Activated CD4-positive, CD25-positive, alpha-beta regulatory T cell (primary cell): ENCODE results near the gene DLX1.
"Not testable (repeated sequence)": the region's sequence is repeated elsewhere in the genome, so short reads cannot be mapped to it uniquely, and the experiment has no call there.

Experiments used
- DNase-seq, 4 experiments: peaks; one replicate each; lab custom pipeline; 2025; lab: John Stamatoyannopoulos, UW

Gene DLX1

GRCh38 chr2:172114579-172114978, 29.3 kb downstream of the DLX1 start:
- DNase-seq, result no peak

DNA sequence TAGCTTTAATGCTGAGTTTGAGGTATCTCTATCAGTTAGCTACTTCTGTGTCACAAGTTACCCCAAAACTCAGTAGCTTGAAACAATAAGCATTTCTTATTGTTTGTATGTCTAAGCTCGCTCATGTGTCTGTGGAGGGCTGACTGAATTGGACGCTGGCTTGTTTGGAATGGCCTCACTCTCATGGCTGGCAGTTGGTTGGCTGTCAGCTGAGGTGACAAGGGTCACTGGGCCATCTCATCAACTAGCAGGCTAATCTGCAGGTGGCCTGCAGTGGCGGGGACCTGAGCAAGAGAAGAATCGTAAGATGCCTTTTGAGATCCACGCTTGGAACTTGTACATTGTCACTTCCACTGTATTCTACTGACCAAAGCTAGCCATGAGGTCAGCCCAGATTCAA, 30.8 kb downstream of the DLX1 start:
- no peak for DNase-seq

DNA sequence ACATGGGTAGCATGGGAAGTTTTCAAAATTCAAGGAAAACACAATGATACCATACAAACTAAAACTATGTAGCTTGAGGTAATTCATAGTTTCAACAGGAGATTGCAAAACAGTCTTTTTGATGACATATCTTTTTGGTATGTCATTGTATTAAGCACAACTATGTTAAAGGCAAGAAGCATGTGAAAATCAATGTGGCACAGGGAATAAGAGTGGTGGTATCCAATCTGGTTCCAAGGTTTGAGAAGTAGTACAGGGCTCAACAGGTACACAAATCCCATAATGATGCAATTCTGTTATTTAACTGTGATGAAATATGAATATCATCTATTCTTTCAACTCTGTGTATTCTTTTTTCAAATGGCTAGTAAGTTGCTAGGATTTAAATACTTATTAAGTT, 33.8 kb downstream of the DLX1 start:
- no peak for DNase-seq

GRCh38 chr2:172120118-172120517, 34.8 kb downstream of the DLX1 start:
- no peak for DNase-seq

DNA sequence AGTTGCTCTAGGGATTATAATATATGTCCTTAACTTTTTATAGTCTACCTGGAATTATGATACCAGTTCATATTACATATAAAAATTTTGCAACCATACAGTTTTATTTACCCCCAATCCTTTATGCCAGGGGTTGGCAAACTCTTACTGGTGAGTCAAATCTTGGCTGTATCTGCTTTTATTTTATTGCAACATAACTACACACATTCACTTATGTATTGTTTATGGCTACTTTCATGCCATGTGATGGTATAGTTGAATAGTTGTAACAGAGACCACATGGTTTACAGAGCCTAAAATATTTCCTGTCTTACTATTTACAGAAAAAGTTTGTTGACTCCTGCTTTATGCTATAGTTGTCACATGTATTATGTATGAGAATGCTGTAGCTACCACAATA, 43.2 kb downstream of the DLX1 start:
- DNase-seq, result no peak

DNA sequence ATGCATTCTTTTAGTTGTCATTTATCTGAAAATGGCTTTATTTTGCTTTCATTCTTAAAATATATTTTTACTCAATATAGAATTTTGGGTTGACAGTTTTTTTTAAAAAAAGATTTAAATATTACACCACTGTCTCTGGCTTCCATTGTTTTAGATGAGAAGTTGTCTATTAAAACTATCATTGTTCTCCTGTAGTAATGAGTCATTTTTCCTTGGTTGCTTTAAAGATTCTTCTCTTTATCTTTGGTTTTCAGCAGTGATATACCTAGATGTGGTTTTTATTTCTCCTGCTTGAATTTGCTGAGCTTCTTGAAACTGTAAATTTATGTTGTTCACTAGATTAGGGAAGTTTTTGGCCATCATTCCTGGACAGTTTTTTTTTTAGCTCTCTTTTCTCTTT, 44.1 kb downstream of the DLX1 start:
- no peak for DNase-seq

DNA sequence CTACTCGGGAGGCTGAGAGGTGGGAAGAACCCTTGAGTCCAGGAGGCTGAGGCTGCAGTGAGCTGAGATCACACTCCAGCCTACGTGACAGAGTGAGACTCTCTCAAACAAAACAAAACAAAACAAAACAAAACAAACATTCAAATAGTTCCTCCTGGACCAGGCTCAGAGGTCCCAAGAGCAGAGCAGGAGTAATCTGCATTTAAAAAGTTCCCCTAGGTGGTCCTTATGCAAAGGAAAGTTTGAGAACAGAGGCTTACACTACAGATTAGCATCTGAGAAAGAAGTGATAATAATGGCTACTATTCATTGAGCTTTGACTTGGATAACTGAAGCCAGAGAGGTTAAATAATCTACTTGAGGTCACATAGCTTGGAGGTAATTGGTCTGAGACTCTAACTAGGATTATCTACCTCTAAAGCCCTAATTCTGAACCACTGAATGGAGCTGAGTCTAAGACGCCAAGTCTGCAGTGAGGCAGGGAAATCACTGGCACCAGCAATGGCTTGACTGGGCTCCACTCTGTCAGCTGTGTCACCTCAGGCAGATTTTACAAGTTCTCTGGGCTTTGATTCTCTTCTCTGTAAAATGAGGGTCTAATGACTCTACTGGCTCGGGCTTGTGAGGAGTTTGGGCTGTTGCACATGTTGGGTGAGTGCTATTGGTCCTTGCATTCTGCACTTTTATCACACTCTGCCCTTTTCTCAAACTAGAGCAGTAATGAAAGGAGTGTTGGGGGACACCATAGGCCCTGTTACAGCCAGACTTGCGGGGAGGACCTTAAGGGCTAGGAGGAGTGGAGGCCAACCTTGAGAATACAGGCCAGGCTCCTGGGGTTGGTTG, 46.6 kb downstream of the DLX1 start:
- DNase-seq, result no peak

DNA sequence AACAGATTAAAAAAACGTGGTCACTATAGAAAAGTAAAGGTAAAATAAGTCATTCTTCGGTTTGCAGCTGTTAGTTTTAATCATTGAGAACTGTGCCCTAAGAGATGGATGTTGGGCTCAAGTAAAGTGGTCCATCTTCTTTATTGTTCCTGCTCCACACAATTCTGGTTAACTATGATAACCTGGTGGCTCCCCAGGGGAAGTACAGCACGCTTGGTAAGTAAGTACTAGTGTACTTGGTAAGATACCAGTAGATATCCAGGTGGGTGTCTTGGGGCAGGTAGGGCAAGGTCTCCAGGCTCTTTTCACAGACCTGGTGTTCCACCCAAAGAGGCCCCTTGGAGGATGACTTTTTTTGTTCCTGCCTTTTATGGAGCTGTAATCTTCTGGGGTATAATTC, 49.0 kb downstream of the DLX1 start:
- DNase-seq, result no peak

GRCh38 chr2:172135446-172135845, 50.1 kb downstream of the DLX1 start:
- DNase-seq, result no peak

DNA sequence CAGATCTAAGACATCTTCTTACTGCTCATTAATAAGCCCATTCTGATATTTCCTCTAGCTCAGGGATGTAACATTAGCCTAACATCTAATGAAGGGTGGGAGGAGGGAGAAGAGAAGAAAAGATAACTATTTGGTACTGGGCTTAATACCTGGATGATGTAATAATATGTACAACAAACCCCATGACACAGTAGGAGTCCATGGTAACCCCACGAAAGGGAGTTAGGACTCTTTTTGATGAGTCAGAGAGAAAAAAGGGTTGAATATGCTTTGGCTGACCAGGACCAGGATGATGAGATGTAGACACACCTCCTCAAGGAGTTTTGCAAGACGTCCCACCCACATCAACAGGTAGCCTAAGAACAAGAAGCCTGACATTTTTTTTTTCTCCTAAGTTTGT, 51.8 kb downstream of the DLX1 start:
- DNase-seq, result no peak

- DNase-seq, result no peak
These were observed 52.6 kb downstream of the DLX1 start for GRCh38 chr2:172137943-172138342.

DNA sequence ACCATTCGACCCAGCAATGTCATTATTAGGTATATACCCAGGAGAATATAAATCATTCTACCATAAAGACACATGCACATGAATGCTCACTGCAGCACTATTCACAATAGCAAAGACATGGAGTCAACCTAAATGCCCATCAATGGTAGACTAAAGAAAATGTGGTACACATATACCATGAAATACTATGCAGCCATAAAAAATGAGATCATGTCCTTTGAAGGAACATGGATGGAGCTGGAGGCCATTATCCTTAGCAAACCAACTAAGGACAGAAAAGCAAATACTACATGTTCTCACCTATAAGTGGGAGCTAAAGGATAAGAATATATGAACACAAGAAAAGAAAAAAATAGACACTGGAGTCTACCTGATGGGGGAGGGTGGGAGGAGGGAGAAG, 53.4 kb downstream of the DLX1 start:
- DNase-seq, result not testable (repeated sequence)
